ENCODE measurements around the gene SELENON.

GRCh38 chr1:25755475-25756125, 44.4 kb upstream of the SELENON start:
- TF ChIP-seq POLR2A (IDR thresholded peaks at IDR 0.05) (no peak), CTCF (IDR thresholded peaks at IDR 0.05) (no peak), POLR2AphosphoS5 (IDR thresholded peaks at IDR 0.05) (no peak)

Data from suprapubic skin (tissue), 4 donors.